Liver (tissue), 9 donors: ENCODE data around the gene DDX42. TPM values are rescaled to one million over a fixed set of nuclear protein-coding genes. Genes with fewer than 3 reads are reported as not detected.

Experiments
- DNase-seq: peaks from one replicate; pipeline ENCODE4 v3.0.0-alpha.2; 2017; ENCODE audit warnings: low spot score
- H3K27ac ChIP-seq, 2 donors: one replicate each; pipeline ENCODE4 v1.7.0; 2013; ENCODE audit warnings: inconsistent platforms in 2 of 2, low read length in 2 of 2, control low read depth in 1 of 2, low read depth in 1 of 2, mild to moderate bottlenecking in 1 of 2
- H3K27me3 ChIP-seq, 4 donors: one replicate each; pipeline versions ENCODE4 v1.6.1 to v1.7.0; 2013; ENCODE audit warnings: low read length in 3 of 4, inconsistent platforms in 1 of 4, mild to moderate bottlenecking in 1 of 4, moderate library complexity in 1 of 4; ENCODE audit not compliant: control insufficient read depth in 4 of 4, insufficient read depth in 4 of 4
- H3K36me3 ChIP-seq, 4 donors: one replicate each; pipeline versions ENCODE4 v1.6.1 to v1.7.0; 2013; ENCODE audit warnings: low read length in 3 of 4, mild to moderate bottlenecking in 3 of 4, low read depth in 1 of 4, moderate library complexity in 1 of 4; ENCODE audit not compliant: control insufficient read depth in 4 of 4, insufficient read depth in 3 of 4
- H3K4me1 ChIP-seq, 4 donors: one replicate each; pipeline versions ENCODE4 v1.6.1 to v1.7.0; 2013; ENCODE audit warnings: low read length in 3 of 4, mild to moderate bottlenecking in 3 of 4, moderate library complexity in 1 of 4; ENCODE audit not compliant: control insufficient read depth in 4 of 4, insufficient read depth in 4 of 4
- H3K4me3 ChIP-seq, 3 donors: one replicate each; pipeline versions ENCODE4 v1.6.1 to v1.7.0; 2013; ENCODE audit warnings: low read length in 3 of 3, control low read depth in 1 of 3, low read depth in 1 of 3, mild to moderate bottlenecking in 1 of 3
- H3K9ac ChIP-seq, 2 donors: one replicate each; pipeline ENCODE4 v1.7.0; 2013; ENCODE audit warnings: low read length in 2 of 2, mild to moderate bottlenecking in 2 of 2, moderate library complexity in 2 of 2, control low read depth in 1 of 2, low read depth in 1 of 2
- H3K9me3 ChIP-seq, 4 donors: one replicate each; pipeline versions ENCODE4 v1.6.1 to v1.7.0; 2013; ENCODE audit warnings: low read length in 3 of 4; ENCODE audit not compliant: control insufficient read depth in 4 of 4
- ATF3 ChIP-seq: IDR thresholded peaks from 2 replicates; pipeline ENCODE4 v1.6.1; 2016; ENCODE audit warnings: antibody characterized with exemption
- CTCF ChIP-seq: fragments of 150-350 bp; IDR thresholded peaks from 2 replicates; pipeline ENCODE4 v1.5.1; 2017; ENCODE audit warnings: improper control_type of control experiment, low read depth, low read length; ENCODE audit not compliant: missing input control
- EGR1 ChIP-seq, 2 donors: IDR thresholded peaks; 2 replicates each; pipeline ENCODE4 v1.6.1; 2016 to 2018; ENCODE audit warnings: antibody characterized with exemption in 2 of 2, low read depth in 2 of 2
- FOXA2 ChIP-seq: IDR thresholded peaks from 2 replicates; pipeline ENCODE4 v1.6.1; 2016; ENCODE audit warnings: antibody characterized with exemption
- GABPA ChIP-seq, 2 donors: IDR thresholded peaks in 1 of 2; conservative IDR thresholded peaks in 1 of 2; 2 replicates each; pipeline ENCODE4 v1.6.1; 2016; ENCODE audit warnings: antibody characterized with exemption in 2 of 2, mild to moderate bottlenecking in 1 of 2, moderate library complexity in 1 of 2
- HNF4A ChIP-seq, 2 donors: conservative IDR thresholded peaks; 2 replicates each; pipeline ENCODE4 v1.6.1; 2016; ENCODE audit warnings: antibody characterized with exemption in 2 of 2, mild to moderate bottlenecking in 2 of 2
- HNF4G ChIP-seq: IDR thresholded peaks from 2 replicates; pipeline ENCODE4 v1.6.1; 2016; ENCODE audit warnings: antibody characterized with exemption
- JUND ChIP-seq, 2 donors: IDR thresholded peaks; 2 replicates each; pipeline ENCODE4 v1.6.1; 2016; ENCODE audit warnings: antibody characterized with exemption in 2 of 2
- MAX ChIP-seq: IDR thresholded peaks from 2 replicates; pipeline ENCODE4 v1.6.1; 2016; ENCODE audit warnings: antibody characterized with exemption
- REST ChIP-seq: IDR thresholded peaks from 2 replicates; pipeline ENCODE4 v1.6.1; 2016; ENCODE audit warnings: antibody characterized with exemption, mild to moderate bottlenecking
- SP1 ChIP-seq: IDR thresholded peaks from 2 replicates; pipeline ENCODE4 v1.6.1; 2018; ENCODE audit warnings: antibody characterized with exemption, mild to moderate bottlenecking
- TAF1 ChIP-seq: conservative IDR thresholded peaks from 2 replicates; pipeline ENCODE4 v1.6.1; 2016; ENCODE audit warnings: antibody characterized with exemption, mild to moderate bottlenecking
- YY1 ChIP-seq: IDR thresholded peaks from 2 replicates; pipeline ENCODE4 v1.6.1; 2016; ENCODE audit warnings: antibody characterized with exemption, mild to moderate bottlenecking
- ZBTB33 ChIP-seq: IDR thresholded peaks from 2 replicates; pipeline ENCODE4 v1.6.1; 2016; ENCODE audit warnings: antibody characterized with exemption
- WGBS: extraction: QIAGEN DNeasy Blood & Tissue Kit; methylation state at CpG from one replicate; pipeline ENCODE4 v1.1.7; 2013; 5-methylcytosine and 5-hydroxymethylcytosine counted together
- polyA plus RNA-seq, 2 donors: library from polyadenylated mRNA; stranded (reverse) in 1 of 2; unstranded in 1 of 2; fragments of 200-250 nt in 1 of 2; fragments of >200 nt in 1 of 2; fragmentation: Nextera tagmentation in 1 of 2; extraction: Ambion mirVana in 1 of 2; gene quantifications; one replicate each; pipeline versions ENCODE4 v1.2.1 to v1.2.3, GENCODE V29; 2013 to 2015
- total RNA-seq, 2 donors: library from RNA; depleted of rRNA; stranded (reverse); fragments of >200 nt; gene quantifications; one replicate each; pipeline ENCODE4 v1.2.3, GENCODE V29; 2014
- donor health status: healthy.
- donor health status: healthy.
- donor health status: healthy.
- donor health status: healthy.
- donor health status: healthy.

DDX42 gene
- total and polyA plus RNA-seq, 4 donors: 15.0 to 64.2 (median 29.9) TPM

GRCh38 chr17:63740464-63741142, 33.4 kb upstream of the DDX42 start:
- Histone ChIP-seq H3K4me3 (peak overlapping the region; percentile 64 to 81 (median 67)), H3K36me3 (peaks cover 0 to 2% (median under 1%) of the 10 kb centered on the region in 4 donors), H3K9ac (peak overlapping the region; percentile 80 to 81), H3K27me3 (no peaks in the 10 kb centered on the region), H3K27ac (peak overlapping the region; percentile 86 to 89), H3K9me3 (no peaks in the 10 kb centered on the region), H3K4me1 (peaks cover 1 to 23% (median 12%) of the 10 kb centered on the region in 4 donors)
- 42% methylated on average over 12 of the region's 12 CpGs for WGBS
- TF ChIP-seq JUND (IDR thresholded peaks at IDR 0.05) (no peak), TAF1 (no peak), GABPA (IDR thresholded peaks at IDR 0.05 in 1 of 2, conservative IDR thresholded peaks at IDR 0.05 in 1 of 2) (no peak), CTCF (no peak), HNF4A (conservative IDR thresholded peaks at IDR 0.05) (no peak), ZBTB33 (no peak), FOXA2 (no peak), REST (no peak), SP1 (no peak), MAX (no peak), YY1 (no peak), EGR1 (IDR thresholded peaks at IDR 0.05; ENCODE audit: low read depth in 2 of 2) (no peak), ATF3 (no peak), HNF4G (no peak)
- no peak for DNase-seq

- peak overlapping the region; percentile 86 to 89 for H3K27ac ChIP-seq
- no peak for DNase-seq
- peak overlapping the region; percentile 80 to 81 for H3K9ac ChIP-seq
- peaks cover 2 to 7% (median 3%) of the 10 kb centered on the region in 4 donors for H3K36me3 ChIP-seq
- H3K4me3 ChIP-seq: peak overlapping the region; percentile 64 to 81 (median 67)
- peaks cover 1 to 23% (median 12%) of the 10 kb centered on the region in 4 donors for H3K4me1 ChIP-seq
- WGBS: under 1% methylated on average over 14 of the region's 14 CpGs
- peak; percentile 8 for TF ChIP-seq TAF1
- no peak for TF ChIP-seq ATF3
- no peak for TF ChIP-seq FOXA2
- no peaks in the 10 kb centered on the region for H3K27me3 ChIP-seq
- H3K9me3 ChIP-seq: no peaks in the 10 kb centered on the region
These were observed 32.9 kb upstream of the DDX42 start for GRCh38 chr17:63741143-63741407.
